ENCODE measurements around the gene GAL3ST3. TPM values are rescaled to one million over a fixed set of nuclear protein-coding genes. Genes with fewer than 3 reads are reported as not detected.

Gene GAL3ST3
- total and polyA plus RNA-seq, 12 donors, result 0.07 to 4.6 (median 2.1) TPM

- peaks cover 0 to 36% (median 12%) of the 10 kb centered on the region in 9 donors for H3K4me1 ChIP-seq
- TF ChIP-seq CTCF (IDR thresholded peaks at IDR 0.05), result no peak
- WGBS, 2 donors, result 60 to 67% methylated on average over 6 of the region's 6 CpGs
- no peaks in the 10 kb centered on the region for H3K36me3 ChIP-seq
- intact Hi-C loops (cut with DNase I), result no loop called here
- peaks cover 0 to 26% (median 17%) of the 10 kb centered on the region in 7 donors for H3K27me3 ChIP-seq
- ATAC-seq (no peak), DNase-seq (no peak)
- H3K27ac ChIP-seq, result no peak overlapping the region
- no peaks in the 10 kb centered on the region for H3K9me3 ChIP-seq
- no peak overlapping the region for H3K4me3 ChIP-seq
Measured at GRCh38 chr11:66044757-66045156, 4.2 kb downstream of the GAL3ST3 start.

GRCh38 chr11:66042996-66043906 is 5.7 kb downstream of the GAL3ST3 start:
- no peaks in the 10 kb centered on the region for H3K9me3 ChIP-seq
- 97% methylated on average over 87 to 88 of the region's 88 CpGs for WGBS, 2 donors
- no peak for ATAC-seq

DNA sequence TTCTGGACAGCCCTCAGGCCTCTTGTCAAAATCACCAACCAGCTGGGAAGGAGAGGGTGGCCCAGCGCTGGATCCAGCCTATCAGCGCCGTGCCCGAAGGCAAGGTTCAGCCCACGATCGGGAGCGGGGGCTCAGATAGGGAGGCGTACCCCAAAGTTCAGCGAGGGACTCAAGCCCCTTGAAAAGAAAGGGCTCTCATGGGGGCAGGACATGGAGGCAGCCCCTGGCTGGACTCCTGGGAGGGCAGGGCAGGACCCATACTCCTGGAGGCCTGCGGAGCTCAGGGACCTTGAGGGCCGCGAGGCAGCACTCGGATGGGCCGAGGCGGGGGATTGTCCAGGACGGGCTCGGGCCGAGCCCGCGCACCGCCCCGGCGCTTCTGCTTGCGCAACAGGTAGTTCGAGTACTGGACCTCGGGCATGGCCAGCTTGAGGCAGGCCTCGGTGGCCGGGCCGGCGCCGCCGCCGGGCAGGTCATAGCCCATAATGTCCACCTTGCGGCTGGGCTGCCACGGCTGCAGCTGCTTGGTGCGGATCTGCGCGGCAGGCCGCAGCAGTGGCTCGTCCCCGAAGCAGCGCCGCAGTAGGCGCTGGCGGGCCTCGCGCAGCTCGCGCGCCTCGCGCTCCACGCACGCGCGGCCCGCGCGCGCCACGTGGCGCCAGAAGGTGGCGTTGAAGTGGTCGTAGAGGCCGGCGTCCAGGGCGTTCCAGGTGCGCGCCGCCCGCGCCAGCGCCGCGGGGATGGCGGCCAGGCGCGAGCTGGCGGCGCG is 6.5 kb downstream of the GAL3ST3 start:
- H3K36me3 ChIP-seq, result no peaks in the 10 kb centered on the region
- peaks cover 0 to 4% (median 0%) of the 10 kb centered on the region in 7 donors for H3K27me3 ChIP-seq
- no peak for TF ChIP-seq CTCF (IDR thresholded peaks at IDR 0.05)
- H3K4me3 ChIP-seq, result no peak overlapping the region
- 95 to 96% methylated on average over 70 to 81 of the region's 81 CpGs for WGBS, 2 donors
- H3K9me3 ChIP-seq, result no peaks in the 10 kb centered on the region
- ATAC-seq, result no peak
- no peak overlapping the region for H3K27ac ChIP-seq
- no peak for DNase-seq
- peaks cover 0 to 16% (median 5%) of the 10 kb centered on the region in 9 donors for H3K4me1 ChIP-seq
- intact Hi-C loops (cut with DNase I), result no loop called here

More at GRCh38 chr11:66042996-66043906, 5.7 kb downstream of the GAL3ST3 start:
- no peaks in the 10 kb centered on the region for H3K36me3 ChIP-seq
- H3K27ac ChIP-seq, result no peak overlapping the region
- intact Hi-C loops (cut with DNase I), result no loop called here
- no peak for DNase-seq
- H3K4me1 ChIP-seq, result peaks cover 0 to 24% (median 10%) of the 10 kb centered on the region in 9 donors
- TF ChIP-seq CTCF (IDR thresholded peaks at IDR 0.05), result no peak
- H3K27me3 ChIP-seq, result peaks cover 0 to 12% (median 7%) of the 10 kb centered on the region in 7 donors
- no peak overlapping the region for H3K4me3 ChIP-seq

DNA sequence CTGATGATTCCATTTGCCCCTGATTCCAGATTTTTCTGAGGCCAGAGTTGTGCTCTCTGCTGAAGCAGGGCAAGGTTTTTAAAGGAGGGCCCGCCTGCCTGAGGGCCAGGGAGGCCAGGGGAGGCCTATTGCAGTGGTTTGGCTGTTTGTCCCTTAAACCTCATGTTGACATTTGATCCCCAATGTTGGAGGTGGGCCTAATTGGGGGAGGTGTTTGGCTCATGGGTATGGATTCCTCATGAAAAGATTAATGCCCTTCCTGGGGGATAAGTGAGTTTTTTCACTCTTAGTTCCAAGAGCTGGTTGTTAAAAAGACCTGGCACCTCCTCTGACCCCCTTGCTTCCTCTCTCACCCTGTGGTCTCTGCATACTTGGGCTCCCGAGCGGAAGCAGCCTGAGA is 9.2 kb downstream of the GAL3ST3 start:
- no peaks in the 10 kb centered on the region for H3K27me3 ChIP-seq
- H3K27ac ChIP-seq, result no peak overlapping the region
- peaks cover 0 to 5% (median 0%) of the 10 kb centered on the region in 9 donors for H3K4me1 ChIP-seq
- TF ChIP-seq CTCF (IDR thresholded peaks at IDR 0.05), result no peak
- intact Hi-C loops (cut with DNase I), result no loop called here
- DNase-seq, result no peak
- no peaks in the 10 kb centered on the region for H3K9me3 ChIP-seq
- no peak for ATAC-seq
- no peaks in the 10 kb centered on the region for H3K36me3 ChIP-seq
- no peak overlapping the region for H3K4me3 ChIP-seq
- WGBS, 2 donors, result 80% methylated on average over 3 of the region's 3 CpGs

Data from heart right ventricle (tissue), 16 donors.